NT2/D1 (cell line): ENCODE data around the gene HPCAL1.

ENCODE experiments used
- DNase-seq: peaks from one replicate; pipeline ENCODE4 v3.0.0-alpha.2; 2011; ENCODE audit warnings: low read depth, low spot score
- H3K27me3 ChIP-seq: 2 replicates; pipeline ENCODE4 v1.6.0; 2011; ENCODE audit warnings: mild to moderate bottlenecking; ENCODE audit not compliant: insufficient read length, insufficient read depth
- H3K36me3 ChIP-seq: 2 replicates; pipeline ENCODE4 v1.6.1; 2011; ENCODE audit warnings: mild to moderate bottlenecking, low read length, mixed read lengths; ENCODE audit not compliant: insufficient read depth, insufficient read length
- H3K4me1 ChIP-seq: 2 replicates; pipeline ENCODE4 v1.5.1; 2011; ENCODE audit not compliant: insufficient read depth, insufficient read length
- H3K4me3 ChIP-seq: 2 replicates; pipeline ENCODE4 v1.5.1; 2011; ENCODE audit warnings: low read depth; ENCODE audit not compliant: insufficient read length
- H3K9ac ChIP-seq: 2 replicates; pipeline ENCODE4 v1.6.0; 2011; ENCODE audit warnings: low read depth; ENCODE audit not compliant: insufficient read length
- H3K9me3 ChIP-seq: 2 replicates; pipeline ENCODE4 v1.5.1; 2011; ENCODE audit warnings: mild to moderate bottlenecking, low read length; ENCODE audit not compliant: insufficient read depth
- SUZ12 ChIP-seq: IDR thresholded peaks from 2 replicates; pipeline ENCODE4 v1.6.1; 2011; ENCODE audit not compliant: insufficient read length, insufficient read depth; ENCODE audit errors: extremely low read depth
- YY1 ChIP-seq: IDR thresholded peaks from 2 replicates; pipeline ENCODE4 v1.6.1; 2011; ENCODE audit not compliant: insufficient read length, insufficient read depth
- ZNF274 ChIP-seq: IDR thresholded peaks from 2 replicates; pipeline ENCODE4 v1.6.1; 2011; ENCODE audit warnings: mild to moderate bottlenecking, low read depth, low read length

HPCAL1 gene

DNA sequence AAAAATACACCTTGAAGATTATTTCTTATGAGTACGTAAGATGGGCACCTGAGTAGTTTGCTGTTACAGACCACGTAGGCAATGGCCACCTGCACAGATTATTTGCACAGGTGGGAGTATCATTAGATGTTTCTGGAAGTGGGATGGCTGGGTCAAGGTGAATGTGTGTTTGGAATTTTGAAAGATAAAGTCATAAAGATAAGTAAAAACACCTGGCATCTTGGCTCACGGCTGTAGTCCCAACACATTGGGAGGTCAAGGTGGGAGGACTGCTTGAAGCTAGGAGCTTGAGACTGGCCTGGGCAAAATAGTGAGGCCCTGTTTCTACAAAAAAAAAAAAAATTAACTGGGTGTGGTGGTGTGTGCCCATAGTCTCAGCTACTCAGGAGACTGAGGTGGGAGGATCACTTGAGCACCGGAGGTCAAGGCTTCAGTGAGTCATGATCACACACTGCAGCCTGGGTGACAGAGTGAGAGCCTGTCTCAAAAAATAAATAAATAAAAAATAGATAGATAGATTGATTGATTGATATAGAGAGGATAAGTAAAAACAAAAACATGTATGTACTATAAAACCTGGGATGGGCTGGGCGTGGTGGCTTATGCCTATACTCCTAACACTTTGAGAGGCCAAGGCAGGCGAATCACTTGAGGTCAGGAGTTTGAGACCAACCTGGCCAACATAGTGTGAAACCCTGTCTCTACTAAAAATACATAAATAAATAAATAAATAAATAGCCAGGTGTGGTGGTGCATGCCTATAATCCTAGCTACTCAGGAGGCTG lies 115.0 kb downstream of the HPCAL1 start:
- Histone ChIP-seq H3K9ac (no peak overlapping the region), H3K4me3 (no peak overlapping the region), H3K9me3 (no peaks in the 10 kb centered on the region), H3K4me1 (peaks cover 12% of the 10 kb centered on the region), H3K36me3 (peaks cover 27% of the 10 kb centered on the region), H3K27me3 (no peaks in the 10 kb centered on the region)
- no peak for DNase-seq
- TF ChIP-seq SUZ12 (no peak), ZNF274 (no peak), YY1 (no peak)

DNA sequence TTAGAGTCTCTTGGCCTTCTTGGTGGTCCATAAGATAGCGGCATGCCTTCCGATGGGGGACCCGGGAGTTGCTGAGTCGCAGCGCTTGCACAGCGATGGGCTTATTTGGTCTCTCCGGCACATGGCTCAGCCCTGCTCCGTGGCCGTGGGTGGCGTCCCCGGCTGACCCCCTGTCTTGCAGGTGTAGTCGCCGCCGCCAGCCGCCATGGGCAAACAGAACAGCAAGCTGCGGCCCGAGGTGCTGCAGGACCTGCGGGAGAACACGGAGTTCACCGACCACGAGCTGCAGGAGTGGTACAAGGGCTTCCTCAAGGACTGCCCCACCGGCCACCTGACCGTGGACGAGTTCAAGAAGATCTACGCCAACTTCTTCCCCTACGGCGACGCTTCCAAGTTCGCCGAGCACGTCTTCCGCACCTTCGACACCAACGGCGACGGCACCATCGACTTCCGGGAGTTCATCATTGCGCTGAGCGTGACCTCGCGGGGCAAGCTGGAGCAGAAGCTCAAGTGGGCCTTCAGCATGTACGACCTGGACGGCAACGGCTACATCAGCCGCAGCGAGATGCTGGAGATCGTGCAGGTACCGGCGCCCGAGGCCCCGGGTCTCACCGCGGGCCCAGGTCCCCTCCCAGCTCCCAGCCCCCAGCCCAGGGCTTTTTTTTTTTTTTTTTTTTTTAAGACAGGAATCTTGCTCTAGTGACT lies 117.0 kb downstream of the HPCAL1 start:
- Histone ChIP-seq H3K9me3 (no peaks in the 10 kb centered on the region; the same call in 1 of the 2 replicates), H3K4me3 (no peak overlapping the region), H3K9ac (no peak overlapping the region), H3K27me3 (no peaks in the 10 kb centered on the region), H3K36me3 (peaks cover 41% of the 10 kb centered on the region), H3K4me1 (peaks cover 13% of the 10 kb centered on the region)
- no peak for DNase-seq
- TF ChIP-seq SUZ12 (no peak), ZNF274 (no peak), YY1 (no peak)

DNA sequence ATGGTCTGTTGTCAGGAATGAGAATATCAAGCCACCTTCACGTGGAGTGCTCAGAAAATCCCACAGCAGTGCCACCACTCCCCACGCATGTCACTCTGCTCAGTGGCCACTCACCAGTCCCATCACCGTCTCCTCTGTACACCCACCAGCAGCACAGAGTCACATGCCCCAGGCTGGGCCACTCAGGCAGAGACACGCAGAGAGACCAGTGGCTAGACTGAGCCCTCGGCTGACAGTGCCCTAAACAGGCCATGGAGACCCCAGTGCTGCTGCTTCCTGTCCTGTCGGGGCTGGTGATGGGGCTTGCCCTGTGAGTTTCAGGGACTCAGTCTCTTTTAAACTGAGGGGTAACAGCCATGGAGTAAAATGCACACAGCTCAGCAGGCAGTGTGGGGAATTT lies 119.5 kb downstream of the HPCAL1 start:
- Histone ChIP-seq H3K9ac (no peak overlapping the region), H3K27me3 (no peaks in the 10 kb centered on the region), H3K4me3 (no peak overlapping the region), H3K4me1 (peaks cover 5% of the 10 kb centered on the region), H3K36me3 (peaks cover 63% of the 10 kb centered on the region), H3K9me3 (no peaks in the 10 kb centered on the region; the same call in 1 of the 2 replicates)
- TF ChIP-seq YY1 (no peak), ZNF274 (no peak), SUZ12 (no peak)
- no peak for DNase-seq

GRCh38 chr2:10422732-10423399 lies 120.2 kb downstream of the HPCAL1 start:
- no peaks in the 10 kb centered on the region for H3K27me3 ChIP-seq
- H3K9me3 ChIP-seq: no peaks in the 10 kb centered on the region; the same call in 1 of the 2 replicates
- TF ChIP-seq ZNF274 (no peak), YY1 (no peak), SUZ12 (no peak)
- no peak overlapping the region for H3K4me3 ChIP-seq
- no peak overlapping the region for H3K9ac ChIP-seq
- H3K4me1 ChIP-seq: peaks cover 5% of the 10 kb centered on the region
- H3K36me3 ChIP-seq: peaks cover 67% of the 10 kb centered on the region
- no peak for DNase-seq

- H3K4me1 ChIP-seq: peaks cover 5% of the 10 kb centered on the region
- H3K4me3 ChIP-seq: no peak overlapping the region
- no peak overlapping the region for H3K9ac ChIP-seq
- no peak for TF ChIP-seq YY1
- H3K27me3 ChIP-seq: no peaks in the 10 kb centered on the region
- H3K36me3 ChIP-seq: peaks cover 68% of the 10 kb centered on the region
- no peaks in the 10 kb centered on the region; the same call in 1 of the 2 replicates for H3K9me3 ChIP-seq
- no peak for DNase-seq
Observed at GRCh38 chr2:10423400-10423774, 120.7 kb downstream of the HPCAL1 start.

DNA sequence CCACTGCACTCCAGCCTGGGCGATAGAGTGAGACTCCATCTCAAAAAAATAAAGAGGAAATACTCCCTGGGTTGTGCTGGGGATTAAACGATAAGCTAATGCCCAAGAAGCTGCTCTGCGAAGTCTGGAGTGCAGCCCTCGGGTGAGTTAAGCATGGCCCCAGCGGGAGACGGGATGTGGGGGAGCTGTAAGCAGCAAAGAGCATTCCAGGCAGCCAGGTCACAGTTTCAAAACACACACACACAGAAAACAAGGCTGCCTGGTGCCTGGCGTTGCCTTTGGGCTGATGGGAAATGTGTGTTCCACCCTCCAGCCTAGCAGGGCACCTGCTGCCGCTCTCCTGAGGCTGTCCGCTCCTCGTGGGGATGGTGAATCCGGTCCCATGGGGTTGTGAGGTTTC lies 121.3 kb downstream of the HPCAL1 start:
- TF ChIP-seq ZNF274 (no peak), YY1 (no peak), SUZ12 (no peak)
- Histone ChIP-seq H3K4me3 (no peak overlapping the region), H3K27me3 (no peaks in the 10 kb centered on the region), H3K36me3 (peaks cover 69% of the 10 kb centered on the region), H3K4me1 (peaks cover 5% of the 10 kb centered on the region), H3K9ac (no peak overlapping the region), H3K9me3 (no peaks in the 10 kb centered on the region; the same call in 1 of the 2 replicates)
- DNase-seq: no peak
